Dermis blood vessel endothelial cell (primary cell): ENCODE data around the gene VWA8. TPM values are rescaled to one million over a fixed set of nuclear protein-coding genes. Genes with fewer than 3 reads are reported as not detected.
"Not testable (repeated sequence)": the region's sequence is repeated elsewhere in the genome, so short reads cannot be mapped to it uniquely, and the experiment has no call there.

Experiments
- DNase-seq: peaks from one replicate; pipeline ENCODE4 v3.0.0; 2010
- total RNA-seq: library from RNA; depleted of rRNA; stranded (reverse); fragments of >200 nt; gene quantifications from 2 replicates; pipeline ENCODE4 v1.2.3, GENCODE V29; 2014

The VWA8 gene
- total RNA-seq, 1 donor from 2014 or later = 12.6 TPM

GRCh38 chr13:41919741-41920487, 41.0 kb downstream of the VWA8 start:
- DNase-seq = no peak

DNA sequence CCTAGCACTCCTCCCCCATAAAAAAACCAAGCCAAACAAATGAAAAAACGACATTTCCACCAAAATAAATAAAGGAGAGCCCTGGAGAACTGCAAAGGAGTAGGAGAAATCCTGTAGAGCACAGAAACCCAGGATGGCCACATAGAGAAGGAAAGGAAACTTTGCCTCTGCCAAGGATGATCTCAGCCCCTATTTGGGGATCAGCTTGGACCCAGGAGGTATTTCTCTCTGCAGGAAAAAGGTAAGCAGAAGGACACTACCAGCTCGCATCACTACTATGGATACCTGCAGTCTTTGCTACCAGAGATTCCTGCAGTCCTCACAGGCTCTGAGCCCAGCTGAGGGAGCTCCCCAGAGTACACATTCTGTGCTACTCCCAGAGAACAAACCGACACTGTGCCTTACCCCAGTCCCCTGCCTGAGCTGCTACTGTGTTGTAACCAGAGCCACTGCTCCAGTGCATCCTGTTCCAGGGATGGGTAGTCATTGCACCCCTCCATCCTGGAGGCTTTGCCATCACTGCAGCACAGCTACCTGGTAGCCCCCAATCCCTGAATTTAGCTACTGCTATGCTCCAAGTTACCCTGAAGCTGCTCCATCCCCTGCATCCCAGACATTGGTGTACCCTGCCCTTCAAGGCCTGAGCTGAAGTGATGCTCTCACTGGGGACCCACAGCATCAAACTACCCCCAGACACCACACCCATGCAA, 41.7 kb downstream of the VWA8 start:
- no peak for DNase-seq

DNA sequence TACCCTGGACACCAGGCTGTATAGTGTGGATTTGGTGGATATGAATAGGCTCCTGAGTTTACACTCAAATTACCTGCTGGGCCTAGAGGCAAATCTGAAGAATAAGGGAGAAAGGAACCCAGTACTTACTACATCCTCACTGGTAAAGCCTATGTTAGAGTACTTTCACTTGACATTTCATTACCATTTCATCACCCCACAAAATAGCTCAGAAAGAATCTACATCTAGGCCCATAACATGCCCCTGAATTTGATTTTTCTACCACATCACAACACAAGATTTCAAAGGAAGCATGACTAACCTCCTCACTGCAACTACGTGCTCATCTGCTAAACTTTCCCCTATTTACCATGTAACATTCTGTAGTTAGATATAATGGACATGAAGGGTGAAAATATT, 43.3 kb downstream of the VWA8 start:
- DNase-seq = peak; percentile 53

GRCh38 chr13:41916173-41916954, 44.5 kb downstream of the VWA8 start:
- DNase-seq = peak; percentile 75

DNA sequence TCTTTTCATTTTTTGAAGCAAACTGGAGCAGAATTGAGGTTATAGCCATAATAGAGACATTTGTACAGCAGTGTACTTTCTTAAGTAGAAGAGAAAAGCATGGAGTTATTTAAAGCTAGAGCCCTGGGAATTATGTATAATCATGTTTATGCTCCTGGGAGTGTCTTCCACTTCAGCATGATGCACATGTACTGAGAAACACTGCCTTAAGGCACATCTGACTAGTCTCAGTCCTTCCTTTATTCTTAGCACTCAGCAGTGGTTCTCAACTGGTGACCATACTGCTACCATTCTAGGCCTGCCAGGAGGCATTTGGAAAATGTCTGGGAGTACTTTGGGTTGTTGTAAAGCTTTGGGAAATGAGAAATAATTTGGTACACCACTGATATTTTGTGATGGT, 45.8 kb downstream of the VWA8 start:
- DNase-seq = no peak

GRCh38 chr13:41914552-41914951, 46.4 kb downstream of the VWA8 start:
- no peak for DNase-seq

- DNase-seq = no peak
Observed at GRCh38 chr13:41909506-41909905, 51.4 kb downstream of the VWA8 start.

- peak; percentile 46 for DNase-seq
Observed at GRCh38 chr13:41905600-41906254, 55.2 kb downstream of the VWA8 start.

GRCh38 chr13:41900918-41901317, 60.0 kb downstream of the VWA8 start:
- no peak for DNase-seq

DNA sequence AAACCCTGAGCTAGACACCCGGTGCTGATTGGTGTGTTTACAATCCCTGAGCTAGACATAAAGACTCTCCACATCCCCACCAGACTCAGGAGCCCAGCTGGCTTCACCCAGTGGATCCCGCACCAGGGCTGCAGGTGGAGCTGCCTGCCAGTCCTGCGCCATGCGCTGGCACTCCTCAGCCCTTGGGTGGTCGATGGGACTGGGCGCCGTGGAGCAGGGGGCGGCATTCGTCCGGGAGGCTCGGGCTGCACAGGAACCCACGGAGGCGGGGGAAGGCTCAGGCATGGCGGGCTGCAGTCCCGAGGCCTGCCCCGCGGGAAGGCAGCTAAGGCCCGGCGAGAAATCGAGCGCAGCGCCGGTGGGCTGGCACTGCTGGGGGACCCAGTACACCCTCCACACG, 62.5 kb downstream of the VWA8 start:
- not testable (repeated sequence) for DNase-seq

- DNase-seq = no peak
Observed at GRCh38 chr13:41897126-41897525, 63.8 kb downstream of the VWA8 start.

GRCh38 chr13:41895478-41895877, 65.4 kb downstream of the VWA8 start:
- no peak for DNase-seq

DNA sequence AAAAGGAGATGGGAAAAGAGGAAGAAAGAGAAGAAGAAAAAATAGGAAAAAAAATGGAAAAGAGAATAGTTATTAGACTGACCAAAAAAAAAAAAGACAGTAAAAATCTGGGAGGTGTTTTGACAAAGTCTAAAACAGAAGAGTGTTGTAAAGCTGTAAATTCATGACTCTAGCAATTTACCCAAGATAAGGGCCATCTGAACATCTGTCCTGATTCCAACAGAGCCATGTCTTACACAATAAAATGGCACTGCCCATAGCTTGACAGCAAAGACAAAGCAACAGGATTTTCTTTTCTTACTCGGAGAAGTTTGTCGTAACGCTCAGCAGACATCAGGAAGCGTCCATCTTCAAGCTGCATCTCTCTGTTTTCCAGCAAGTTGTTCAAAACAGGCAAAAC, 69.8 kb downstream of the VWA8 start:
- no peak for DNase-seq

GRCh38 chr13:41883147-41883546, 77.8 kb downstream of the VWA8 start:
- DNase-seq = no peak

GRCh38 chr13:41881890-41882289, 79.0 kb downstream of the VWA8 start:
- DNase-seq = not testable (repeated sequence)

- no peak for DNase-seq
Observed at GRCh38 chr13:41880966-41881365, 79.9 kb downstream of the VWA8 start.

DNA sequence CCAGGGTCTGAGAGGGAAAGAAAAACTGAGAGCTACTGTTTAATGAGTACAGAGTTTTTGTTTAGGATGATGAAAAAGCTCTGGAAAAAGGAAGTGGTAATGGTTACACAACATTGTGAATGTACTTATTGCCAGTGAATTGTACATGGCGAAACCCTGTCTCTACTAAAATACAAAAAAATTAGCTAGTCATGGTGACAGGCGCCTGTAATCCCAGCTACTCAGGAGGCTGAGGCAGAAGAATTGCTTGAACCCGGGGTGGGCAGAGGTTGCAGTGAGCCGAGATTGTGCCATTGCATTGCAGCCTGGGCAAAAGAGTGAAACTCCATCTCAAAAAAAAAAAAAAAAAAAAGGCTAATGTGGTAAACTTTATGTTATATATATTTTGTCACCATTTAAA, 96.3 kb downstream of the VWA8 start:
- DNase-seq = no peak

DNA sequence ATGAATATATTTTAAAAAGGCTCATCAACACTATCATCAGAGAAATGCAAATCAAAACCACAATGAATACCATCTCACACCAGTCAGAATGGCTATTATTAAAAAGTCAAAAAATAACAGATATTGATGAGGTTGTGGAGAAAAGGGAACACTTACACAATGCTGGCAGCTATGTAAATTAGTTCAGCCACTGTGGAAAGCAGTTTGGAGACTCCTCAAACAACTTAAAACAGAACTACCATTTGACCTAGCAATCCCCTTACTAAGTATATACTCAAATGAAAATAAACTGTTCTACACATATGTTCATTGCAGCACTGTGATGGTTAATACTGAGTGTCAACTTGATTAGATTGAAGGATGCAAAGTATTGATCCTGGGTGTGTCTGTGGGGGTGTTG, 98.2 kb downstream of the VWA8 start:
- not testable (repeated sequence) for DNase-seq

DNA sequence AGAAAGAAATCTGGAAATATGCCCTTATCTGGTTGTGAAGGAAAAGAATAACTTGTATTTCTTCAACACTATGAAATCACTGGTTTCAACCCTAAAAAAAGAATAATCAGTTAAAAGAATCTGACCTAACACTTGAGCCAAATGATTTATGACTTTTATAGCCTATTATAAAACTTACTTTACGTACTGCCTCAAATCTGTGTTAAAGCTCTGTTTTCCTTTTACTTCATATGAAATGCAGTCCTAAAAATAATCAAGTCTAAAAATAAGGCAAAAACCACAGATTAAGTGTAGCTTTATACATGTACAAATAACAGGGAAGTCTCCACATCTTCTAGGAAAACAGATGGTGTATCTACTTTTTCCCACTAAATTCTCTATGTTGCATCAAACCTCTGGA, 101.3 kb downstream of the VWA8 start:
- DNase-seq = no peak

GRCh38 chr13:41858780-41859179, 102.1 kb downstream of the VWA8 start:
- DNase-seq = no peak

DNA sequence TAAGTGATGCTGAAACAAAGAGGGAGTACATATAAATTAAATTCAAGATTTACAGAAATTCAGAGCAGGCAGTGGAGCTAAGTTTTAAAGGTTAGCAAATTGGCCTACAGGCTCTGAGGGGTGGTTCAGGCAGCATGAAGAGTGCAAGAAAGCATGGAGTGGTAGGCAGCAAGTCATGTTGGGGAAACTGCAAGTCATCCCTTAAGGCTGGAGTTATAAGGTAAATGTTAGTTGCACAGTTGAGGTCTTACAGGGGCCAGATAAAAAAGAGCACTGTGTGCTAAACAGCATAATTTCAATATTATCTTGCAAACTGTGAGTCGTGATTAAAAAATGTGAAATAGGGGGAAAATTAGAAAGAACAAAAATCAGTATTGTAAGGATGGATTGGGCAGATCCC, 106.2 kb downstream of the VWA8 start:
- DNase-seq = no peak

GRCh38 chr13:41851351-41851750, 109.6 kb downstream of the VWA8 start:
- no peak for DNase-seq
